SK-N-MC (cell line): ENCODE measurements around the gene WDR46.
"Not testable (repeated sequence)": the region's sequence is repeated elsewhere in the genome, so short reads cannot be mapped to it uniquely, and the experiment has no call there.

ENCODE experiments used
- DNase-seq: peaks from one replicate; pipeline ENCODE4 v3.0.0-alpha.2; 2011; ENCODE audit warnings: low read depth, low spot score
- H3K27ac ChIP-seq: fragments of 200-600 bp; sonication (generic); 2 replicates; pipeline ENCODE4 v1.5.1; 2016; ENCODE audit warnings: mixed run types
- H3K36me3 ChIP-seq: fragments of 200-600 bp; sonication (generic); 2 replicates; pipeline ENCODE4 v1.6.1; 2017; ENCODE audit warnings: antibody characterized with exemption, low read length, mixed read lengths; ENCODE audit not compliant: insufficient read depth
- H3K4me3 ChIP-seq: fragments of 200-600 bp; sonication (generic); 2 replicates; pipeline ENCODE4 v1.5.1; 2016
- H3K9ac ChIP-seq: fragments of 200-600 bp; sonication (generic); 2 replicates; pipeline ENCODE4 v1.8.0; 2017; ENCODE audit warnings: mixed run types, mixed read lengths; ENCODE audit not compliant: insufficient read length
- H3K9me3 ChIP-seq: fragments of 200-600 bp; sonication (generic); 2 replicates; pipeline ENCODE4 v1.6.1; 2017; ENCODE audit warnings: low read depth, mild to moderate bottlenecking, antibody characterized with exemption, low read length, moderate library complexity, mixed read lengths
- EZH2 ChIP-seq: fragments of 200-600 bp; sonication (generic); IDR thresholded peaks from one replicate; pipeline ENCODE4 v1.6.1; 2017; ENCODE audit warnings: antibody characterized with exemption
- FOXP2 ChIP-seq: optimal IDR thresholded peaks from 2 replicates; pipeline ENCODE3; 2011; ENCODE audit warnings: mild to moderate bottlenecking, moderate library complexity; ENCODE audit not compliant: insufficient read depth; ENCODE audit errors: extremely low read length, control extremely low read depth
- POLR2AphosphoS5 ChIP-seq: IDR thresholded peaks from 2 replicates; pipeline ENCODE4 v1.6.1; 2012; ENCODE audit warnings: mild to moderate bottlenecking, low read depth, low read length, borderline replicate concordance

The WDR46 gene

DNA sequence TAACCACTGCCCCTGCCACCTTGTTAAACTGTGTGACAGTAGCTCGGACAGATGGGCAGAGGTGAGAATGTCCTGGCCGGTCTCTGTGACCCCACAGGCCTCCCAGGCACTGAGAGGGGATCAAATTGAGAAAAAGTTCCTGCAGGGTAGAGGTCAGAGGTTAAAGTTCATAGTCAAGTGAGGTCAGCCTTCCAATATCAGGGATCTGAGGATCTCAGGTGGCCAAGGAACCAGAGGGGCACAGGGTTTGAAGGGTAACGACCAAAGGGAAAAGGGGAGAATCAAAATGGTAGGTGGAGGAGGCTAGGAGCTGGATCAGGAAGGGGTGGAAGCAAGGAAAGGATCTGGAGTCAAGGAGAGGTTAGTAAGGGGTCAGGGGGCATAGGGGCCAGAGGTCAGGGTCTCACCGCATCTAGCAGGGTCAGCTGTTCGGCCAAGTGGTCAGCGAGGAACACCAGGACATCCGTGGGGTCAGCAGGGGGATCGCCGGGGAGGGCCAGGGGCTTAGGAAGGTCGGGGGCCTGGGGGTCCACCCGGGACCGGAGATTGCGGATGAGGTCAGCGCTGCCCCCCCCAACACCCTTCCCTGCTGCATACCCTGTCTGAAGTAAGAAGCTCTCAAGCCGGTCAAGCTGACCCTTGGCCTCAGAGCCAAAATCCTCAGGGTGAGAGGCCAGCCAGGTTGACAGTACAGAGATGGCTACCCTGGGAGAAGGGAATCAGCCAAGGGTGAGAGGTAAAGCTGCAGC lies 6.8 kb upstream of the WDR46 start:
- Histone ChIP-seq H3K4me3 (no peak overlapping the region), H3K36me3 (peaks cover 14% of the 10 kb centered on the region; the same call in 1 of the 2 replicates), H3K9ac (no peak overlapping the region), H3K9me3 (no peaks in the 10 kb centered on the region), H3K27ac (no peak overlapping the region)
- TF ChIP-seq EZH2 = no peak
- TF ChIP-seq POLR2AphosphoS5 = no peak
- no peak for TF ChIP-seq FOXP2
- DNase-seq = no peak

DNA sequence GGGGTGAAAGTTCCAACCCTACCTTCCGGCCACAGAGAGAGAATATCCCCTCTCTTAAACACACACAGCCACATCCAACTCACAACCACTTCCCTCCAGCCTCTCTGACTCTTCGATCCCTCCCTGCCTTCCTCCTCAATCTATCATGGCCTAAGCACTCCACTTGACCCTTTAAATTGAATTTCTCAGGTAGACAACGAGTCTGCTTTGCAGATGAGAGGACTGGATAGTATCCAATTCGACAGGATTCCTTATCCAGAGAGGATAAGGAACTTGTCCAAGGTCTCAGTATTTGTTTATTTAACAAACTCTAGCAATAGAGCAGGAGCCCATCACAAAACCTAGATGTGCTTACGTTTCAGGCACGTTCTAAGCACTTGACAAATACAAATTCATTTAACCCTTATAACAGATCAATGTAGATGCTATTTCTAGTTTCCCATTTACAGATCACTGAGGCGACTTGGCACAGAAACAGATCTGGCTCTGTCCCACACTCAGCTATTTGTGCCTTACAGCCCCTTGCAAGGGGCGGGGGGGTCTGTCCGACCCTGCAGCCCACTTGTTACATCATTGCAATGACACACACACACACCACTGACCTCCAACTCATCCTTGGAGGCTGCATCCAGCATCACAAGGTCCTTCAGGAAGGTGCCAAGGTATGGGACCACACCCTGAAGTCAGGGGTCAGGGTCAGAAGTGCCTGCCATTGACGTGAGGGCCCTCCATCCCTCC lies 5.2 kb upstream of the WDR46 start:
- Histone ChIP-seq H3K9me3 (no peaks in the 10 kb centered on the region), H3K4me3 (no peak overlapping the region), H3K27ac (no peak overlapping the region), H3K36me3 (peaks cover 14% of the 10 kb centered on the region; the same call in 1 of the 2 replicates), H3K9ac (no peak overlapping the region)
- no peak for DNase-seq
- TF ChIP-seq FOXP2 = no peak
- no peak for TF ChIP-seq POLR2AphosphoS5
- no peak for TF ChIP-seq EZH2

DNA sequence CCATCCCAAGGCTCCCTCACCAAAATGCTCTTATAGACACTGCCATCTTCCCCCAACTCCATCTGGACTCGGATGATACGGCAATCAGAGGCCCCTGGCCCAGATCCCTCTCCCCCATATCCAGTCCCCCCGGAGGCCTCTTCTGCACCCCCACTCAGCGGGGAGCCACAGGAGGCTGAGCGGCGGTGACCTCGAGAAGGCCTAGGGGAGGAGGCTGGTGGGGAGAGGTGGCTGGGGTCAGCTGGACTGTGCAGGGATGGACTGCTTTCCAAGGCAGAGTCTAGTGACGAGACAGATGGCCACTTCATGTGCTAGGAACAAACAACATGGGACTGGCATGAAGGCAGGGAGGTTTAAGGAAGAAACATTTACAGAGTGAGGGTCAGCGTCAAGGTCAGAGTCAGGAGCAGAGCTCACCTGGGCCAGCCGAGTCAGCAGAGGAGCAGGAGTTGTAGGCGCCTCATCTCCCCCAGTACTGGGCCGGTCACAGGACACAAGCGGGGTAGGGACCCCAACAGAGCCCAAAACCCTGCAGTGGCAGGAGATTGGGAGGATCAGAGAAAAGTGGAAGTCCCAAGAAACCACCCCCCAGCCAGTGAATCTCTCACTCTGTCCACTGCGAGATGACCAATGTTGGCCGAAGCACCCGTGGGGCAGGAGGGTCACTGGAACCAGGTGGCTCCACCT lies 4.1 kb upstream of the WDR46 start:
- Histone ChIP-seq H3K9me3 (no peaks in the 10 kb centered on the region), H3K4me3 (no peak overlapping the region), H3K36me3 (peaks cover 14% of the 10 kb centered on the region; the same call in 1 of the 2 replicates), H3K27ac (no peak overlapping the region), H3K9ac (no peak overlapping the region)
- no peak for DNase-seq
- TF ChIP-seq EZH2 = no peak
- TF ChIP-seq FOXP2 = no peak
- TF ChIP-seq POLR2AphosphoS5 = no peak; the same call in 1 of the 2 replicates

DNA sequence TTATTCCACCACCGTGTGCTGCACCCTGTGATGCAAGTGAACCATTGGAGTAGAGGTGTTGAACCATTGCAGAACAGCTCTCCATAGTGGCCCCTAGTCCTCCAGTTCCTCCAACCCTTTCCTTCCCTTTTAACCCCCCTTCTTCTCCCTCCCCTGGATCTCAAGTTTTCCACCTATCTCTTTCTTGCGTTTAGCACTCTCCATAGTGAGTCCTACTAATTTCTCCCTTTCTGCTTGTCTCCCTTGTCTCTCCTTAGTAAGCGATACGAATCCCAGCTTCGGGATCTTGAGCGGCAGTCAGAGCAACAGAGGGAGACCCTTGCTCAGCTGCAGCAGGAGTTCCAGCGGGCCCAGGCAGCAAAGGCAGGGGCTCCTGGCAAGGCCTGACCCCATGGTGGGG lies 1.4 kb upstream of the WDR46 start:
- peak overlapping the region; percentile 90 for H3K4me3 ChIP-seq
- peaks cover 35% of the 10 kb centered on the region for H3K36me3 ChIP-seq
- H3K9ac ChIP-seq = peak overlapping the region; percentile 93
- no peak for DNase-seq
- TF ChIP-seq FOXP2 = no peak
- H3K9me3 ChIP-seq = no peaks in the 10 kb centered on the region
- H3K27ac ChIP-seq = no peak overlapping the region

DNA sequence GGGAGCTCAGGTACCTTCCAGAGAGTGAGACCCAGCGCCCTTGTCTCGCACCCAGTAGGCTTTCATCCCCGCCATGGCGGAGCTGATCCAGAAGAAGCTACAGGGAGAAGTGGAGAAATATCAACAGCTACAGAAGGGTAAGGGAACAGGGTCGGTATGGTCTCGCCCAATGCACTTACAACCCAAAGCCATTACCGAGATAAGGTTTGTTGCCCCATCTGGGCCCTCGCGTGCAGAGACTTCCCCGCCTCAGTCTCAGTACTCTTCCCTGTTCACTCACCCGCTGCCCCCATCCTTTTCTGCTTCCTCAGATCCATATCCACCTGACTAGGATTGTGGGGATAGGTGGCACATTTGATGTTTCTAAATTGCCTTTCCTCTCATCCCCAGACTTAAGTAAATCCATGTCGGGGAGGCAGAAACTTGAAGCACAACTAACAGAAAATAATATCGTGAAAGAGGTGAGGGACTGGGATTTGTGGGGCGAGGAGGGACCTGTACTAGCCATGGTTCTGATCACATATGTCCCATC lies 811 bp upstream of the WDR46 start:
- TF ChIP-seq FOXP2 (no peak), EZH2 (no peak), POLR2AphosphoS5 (no peak)
- H3K36me3 ChIP-seq = peaks cover 41% of the 10 kb centered on the region
- H3K9ac ChIP-seq = peak overlapping the region; percentile 93
- H3K27ac ChIP-seq = 0 out of 2 replicates have a peak overlapping the region, but pooled peaks have one; percentile 49
- no peak for DNase-seq
- H3K9me3 ChIP-seq = no peaks in the 10 kb centered on the region
- peak overlapping the region; percentile 90 for H3K4me3 ChIP-seq

DNA sequence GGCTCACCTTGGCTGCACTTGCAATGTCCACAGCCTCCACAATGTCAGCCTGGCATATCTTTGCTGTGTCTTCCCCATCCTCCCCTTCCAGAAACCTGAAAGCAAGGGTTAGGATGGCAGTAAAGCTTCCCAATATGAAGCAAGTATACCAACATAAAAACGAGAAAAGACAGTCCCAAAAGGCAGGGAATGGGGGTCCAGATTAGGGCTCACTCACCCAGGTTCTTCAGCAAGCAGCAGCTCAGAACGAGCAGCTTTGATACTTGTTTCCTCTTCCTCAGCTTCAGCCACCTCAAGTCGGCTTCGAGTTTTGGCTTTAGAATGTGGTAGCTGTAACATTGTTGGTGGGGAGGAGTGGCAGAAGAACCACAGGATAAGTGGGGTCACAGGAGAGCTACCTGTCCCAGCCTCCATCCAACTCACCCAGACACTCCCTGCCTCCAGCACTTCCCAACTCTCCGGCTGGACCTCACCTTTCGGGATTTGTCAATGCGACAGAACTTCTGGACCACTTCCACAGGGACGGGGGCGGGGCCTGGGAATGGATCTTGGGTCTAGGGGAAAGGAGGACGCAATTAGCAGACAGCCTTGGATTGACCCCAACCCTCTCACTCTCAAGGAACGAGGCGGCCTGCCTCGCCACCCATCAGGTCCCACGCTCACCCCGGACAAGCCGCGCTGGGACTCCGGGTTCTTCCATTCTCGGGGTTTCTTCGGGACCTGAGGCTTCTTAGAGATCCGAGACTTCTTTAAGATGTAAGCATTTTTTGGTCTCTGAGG lies 708 bp downstream of the WDR46 start:
- Histone ChIP-seq H3K9ac (peak overlapping the region; percentile 93), H3K36me3 (peaks cover 48% of the 10 kb centered on the region), H3K4me3 (peak overlapping the region; percentile 90), H3K27ac (no peak overlapping the region), H3K9me3 (no peaks in the 10 kb centered on the region)
- no peak for DNase-seq
- TF ChIP-seq FOXP2 = no peak
- no peak for TF ChIP-seq EZH2

DNA sequence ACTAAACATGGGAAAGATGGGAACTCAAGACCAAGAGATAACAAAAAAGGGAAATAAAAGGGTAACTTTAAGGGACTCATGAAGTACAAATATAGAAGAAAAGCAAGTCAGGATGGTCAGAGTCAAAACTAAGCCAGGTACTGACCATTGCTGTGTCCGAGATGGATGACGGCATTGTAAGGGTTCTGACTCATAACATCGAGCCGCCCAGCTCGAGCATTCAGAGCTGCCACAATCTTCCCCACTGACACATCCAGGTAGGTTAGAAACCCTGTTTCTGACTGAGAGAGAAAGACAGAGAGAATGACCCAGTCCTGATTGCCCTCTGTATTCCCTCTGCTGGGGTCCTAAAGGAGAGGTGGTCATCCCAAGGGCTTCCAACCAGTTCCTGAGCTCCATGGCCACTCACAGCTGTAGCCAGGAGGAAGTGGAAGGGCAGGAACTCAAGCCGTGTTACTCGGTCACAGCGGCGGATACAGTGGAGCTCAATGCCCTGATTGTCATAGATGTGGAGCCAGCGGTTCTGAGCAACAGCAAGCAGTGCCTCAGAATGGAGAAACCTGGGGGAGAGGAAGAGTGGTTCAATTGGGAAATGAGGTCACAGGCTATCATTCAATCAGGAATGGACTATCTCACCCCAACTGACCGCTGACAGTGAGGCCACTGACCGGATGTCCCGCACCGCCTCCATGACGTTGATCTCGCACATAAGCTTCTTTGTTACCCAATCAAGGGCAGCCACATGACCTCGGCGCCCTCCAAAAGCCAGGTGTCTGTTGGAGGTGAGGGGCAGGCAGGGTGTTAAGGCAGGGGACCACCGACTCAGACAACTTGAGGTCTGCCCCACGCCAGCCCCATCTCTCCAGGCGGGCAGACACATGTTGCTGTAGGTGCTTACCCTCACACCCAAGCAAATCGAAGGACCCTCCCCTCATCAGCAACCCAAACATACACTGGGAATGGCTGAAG lies 1.8 kb downstream of the WDR46 start:
- Histone ChIP-seq H3K9ac (no peak overlapping the region), H3K9me3 (no peaks in the 10 kb centered on the region), H3K27ac (no peak overlapping the region), H3K36me3 (peaks cover 48% of the 10 kb centered on the region), H3K4me3 (no peak overlapping the region; the same call in 1 of the 2 replicates)
- TF ChIP-seq POLR2AphosphoS5 (no peak), EZH2 (no peak), FOXP2 (no peak)
- DNase-seq = no peak

DNA sequence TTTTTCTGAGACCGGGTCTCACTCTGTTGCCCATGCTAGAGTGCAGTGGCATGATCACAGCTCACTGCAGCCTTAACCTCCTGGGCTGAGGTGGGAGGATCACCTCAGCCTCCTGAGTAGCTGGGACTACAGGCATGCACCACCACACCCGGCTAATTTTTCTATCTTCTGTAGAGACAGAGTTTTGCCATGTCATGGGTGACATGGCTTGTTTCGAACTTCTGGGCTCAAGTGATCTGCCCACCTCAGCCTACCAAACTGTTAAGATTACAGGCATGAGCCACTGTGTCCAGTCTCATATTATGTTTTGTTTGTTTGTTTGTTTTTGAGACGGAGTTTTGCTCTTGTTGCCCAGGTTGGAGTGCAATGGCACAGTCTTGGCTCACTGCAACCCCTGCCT lies 3.8 kb downstream of the WDR46 start:
- H3K9me3 ChIP-seq, H3K9ac ChIP-seq, H3K27ac ChIP-seq, H3K4me3 ChIP-seq, DNase-seq: not testable (repeated sequence)
- H3K36me3 ChIP-seq = peaks cover 40% of the 10 kb centered on the region
